Esophagus squamous epithelium (tissue), 5 donors: ENCODE results near the gene HS2ST1. TPM values are rescaled to one million over a fixed set of nuclear protein-coding genes. Genes with fewer than 3 reads are reported as not detected.
"Not testable (repeated sequence)": the region's sequence is repeated elsewhere in the genome, so short reads cannot be mapped to it uniquely, and the experiment has no call there.

Experiments used
- DNase-seq: peaks from one replicate; lab custom pipeline; 2025; lab: John Stamatoyannopoulos, UW
- H3K27ac ChIP-seq, 4 donors: fragments of 200-600 bp; sonication (generic); one replicate each; pipeline ENCODE4 v1.5.1; 2016 to 2019; ENCODE audit warnings: mild to moderate bottlenecking in 1 of 4
- H3K27me3 ChIP-seq, 4 donors: fragments of 200-600 bp; sonication (generic); 1 replicate in 3 of 4; 2 replicates in 1 of 4; pipeline versions ENCODE4 v1.5.1 to v1.6.0; 2017 to 2021; ENCODE audit warnings: antibody characterized with exemption in 1 of 4
- H3K36me3 ChIP-seq, 3 donors: fragments of 200-600 bp; sonication (generic); one replicate each; pipeline ENCODE4 v1.5.1; 2016 to 2019
- H3K4me1 ChIP-seq, 3 donors: fragments of 200-600 bp; sonication (generic); one replicate each; pipeline ENCODE4 v1.5.1; 2017 to 2019
- H3K4me3 ChIP-seq, 4 donors: fragments of 200-600 bp; sonication (generic); 1 replicate in 3 of 4; 2 replicates in 1 of 4; pipeline ENCODE4 v1.5.1; 2016 to 2019; ENCODE audit warnings: mild to moderate bottlenecking in 2 of 4, moderate library complexity in 1 of 4
- H3K9me3 ChIP-seq, 3 donors: fragments of 200-600 bp; sonication (generic); one replicate each; pipeline ENCODE4 v1.5.1; 2016 to 2019
- CTCF ChIP-seq, 6 experiments: fragments of 450-650 bp in 4 of 6; fragments of 200-600 bp in 2 of 6; sonication (generic) in 2 of 6; IDR thresholded peaks; one replicate each; pipeline ENCODE4 v1.5.1; 2016 to 2019; ENCODE audit warnings: antibody characterized with exemption in 6 of 6, mild to moderate bottlenecking in 4 of 6, moderate library complexity in 4 of 6
- POLR2A ChIP-seq, 4 donors: fragments of 450-650 bp; IDR thresholded peaks; one replicate each; pipeline ENCODE4 v1.6.1; 2017; ENCODE audit warnings: antibody characterized with exemption in 4 of 4, mild to moderate bottlenecking in 4 of 4, moderate library complexity in 3 of 4
- WGBS, 2 donors: methylation state at CpG; one replicate each; pipeline ENCODE4 v1.1.5; 2018; 5-methylcytosine and 5-hydroxymethylcytosine counted together
- intact Hi-C: fragments of 100-400 bp; cut with DNase I; formaldehyde crosslinking; loops from one replicate; pipeline ENCODE4 v1.15.0; 2022
- total RNA-seq, 4 donors: library from RNA; depleted of rRNA; stranded (reverse); fragments of >200 nt; gene quantifications; one replicate each; pipeline ENCODE4 v1.1.0, GENCODE V29; 2016
- donor health status: DM: yes; HTN: yes; CAD: no.

Gene HS2ST1
- total RNA-seq, 4 donors from 2014 or later: 5.3 to 10.5 (median 9.1) TPM

- TF ChIP-seq POLR2A (IDR thresholded peaks at IDR 0.05) (no peak), CTCF (IDR thresholded peaks at IDR 0.05) (no peak)
- intact Hi-C loops: no loop called here
- no peak for DNase-seq
- Histone ChIP-seq H3K27ac (no peak overlapping the region), H3K4me1 (no peaks in the 10 kb centered on the region), H3K36me3 (no peaks in the 10 kb centered on the region), H3K4me3 (no peak overlapping the region), H3K9me3 (no peaks in the 10 kb centered on the region), H3K27me3 (no peaks in the 10 kb centered on the region)
- whole genome bisulfite sequencing, 2 donors: 86 to 88% methylated on average over 1 of the region's 1 CpG
Measured at GRCh38 chr1:87064986-87065385, 150.6 kb downstream of the HS2ST1 start.

GRCh38 chr1:87066708-87067107, 152.3 kb downstream of the HS2ST1 start:
- H3K36me3 ChIP-seq, H3K4me3 ChIP-seq, DNase-seq, intact Hi-C loops, H3K4me1 ChIP-seq, H3K27ac ChIP-seq, H3K9me3 ChIP-seq, H3K27me3 ChIP-seq: not testable (repeated sequence)
- 83 to 90% methylated on average over 1 of the region's 1 CpG for whole genome bisulfite sequencing, 2 donors

GRCh38 chr1:87072411-87072810, 158.0 kb downstream of the HS2ST1 start:
- no peaks in the 10 kb centered on the region for H3K4me1 ChIP-seq
- H3K36me3 ChIP-seq: no peaks in the 10 kb centered on the region
- no peak for TF ChIP-seq POLR2A (IDR thresholded peaks at IDR 0.05)
- no peak for TF ChIP-seq CTCF (IDR thresholded peaks at IDR 0.05)
- no peaks in the 10 kb centered on the region for H3K27me3 ChIP-seq
- no peak overlapping the region for H3K27ac ChIP-seq
- no peaks in the 10 kb centered on the region for H3K9me3 ChIP-seq
- intact Hi-C loops: no loop called here
- DNase-seq: no peak
- no peak overlapping the region for H3K4me3 ChIP-seq

GRCh38 chr1:87072904-87073303, 158.5 kb downstream of the HS2ST1 start:
- H3K9me3 ChIP-seq: no peaks in the 10 kb centered on the region
- no peaks in the 10 kb centered on the region for H3K4me1 ChIP-seq
- H3K27me3 ChIP-seq: no peaks in the 10 kb centered on the region
- DNase-seq: no peak
- H3K27ac ChIP-seq: no peak overlapping the region
- intact Hi-C loops: no loop called here
- no peak overlapping the region for H3K4me3 ChIP-seq
- TF ChIP-seq CTCF (IDR thresholded peaks at IDR 0.05) (no peak), POLR2A (IDR thresholded peaks at IDR 0.05) (no peak)
- H3K36me3 ChIP-seq: no peaks in the 10 kb centered on the region
- 93 to 96% methylated on average over 7 of the region's 7 CpGs for WGBS, 2 donors

- intact Hi-C loops: no loop called here
- no peak for DNase-seq
- Histone ChIP-seq H3K4me1 (no peaks in the 10 kb centered on the region), H3K36me3 (no peaks in the 10 kb centered on the region), H3K9me3 (no peaks in the 10 kb centered on the region), H3K27me3 (no peaks in the 10 kb centered on the region), H3K27ac (no peak overlapping the region), H3K4me3 (no peak overlapping the region)
- no peak for TF ChIP-seq POLR2A (IDR thresholded peaks at IDR 0.05)
- TF ChIP-seq CTCF (IDR thresholded peaks at IDR 0.05): no peak
- 76 to 84% methylated on average over 2 of the region's 2 CpGs for WGBS, 2 donors
Measured at GRCh38 chr1:87074001-87074795, 159.8 kb downstream of the HS2ST1 start.
